Measurements from ENCODE around the gene CD63. TPM values are rescaled to one million over a fixed set of nuclear protein-coding genes. Genes with fewer than 3 reads are reported as not detected.

CD63 gene
- total RNA-seq, 2 donors from 2014 or later = 341 to 511 TPM

- DNase-seq (no peak), ATAC-seq (no peak)
- WGBS, 2 donors = 78 to 79% methylated on average over 8 of the region's 8 CpGs
- Histone ChIP-seq H3K27me3 (no peaks in the 10 kb centered on the region), H3K4me1 (no peaks in the 10 kb centered on the region), H3K9me3 (no peaks in the 10 kb centered on the region), H3K4me3 (no peak overlapping the region), H3K36me3 (replicated peaks in 1 of 2; ENCODE audit: insufficient read depth in 1 of 2, low read depth in 2 of 2) (no peaks in the 10 kb centered on the region), H3K27ac (no peak overlapping the region)
- no peak for TF ChIP-seq POLR2A (IDR thresholded peaks at IDR 0.05)
- TF ChIP-seq CTCF (IDR thresholded peaks at IDR 0.05) = no peak
- intact Hi-C loops (cut with DNase I) = no loop called here
Observed at GRCh38 chr12:55675666-55676065, 53.1 kb downstream of the CD63 start.

Small RNA genes lying within 50 kb of the gene (small RNA-seq; reads per million reads assigned to genes)
- gene AC009779.1 (not detected), gene RF00017 (not detected)

Other genes starting within 250 kb of the CD63 start
- gene OR6C68, start 236.6 kb downstream of the CD63 start, total RNA-seq = not detected
- not detected for gene OR6C4, start 179.4 kb downstream of the CD63 start, total RNA-seq
- not detected for gene OR2AP1, start 156.5 kb downstream of the CD63 start, total RNA-seq
- not detected for gene OR10P1, start 92.1 kb downstream of the CD63 start, total RNA-seq
- 10 to 100 TPM; 11.4 to 52.1 TPM for gene ITGA7, start 21.1 kb downstream of the CD63 start, total RNA-seq
- gene BLOC1S1, start 13.0 kb downstream of the CD63 start, total RNA-seq = 100 to 1,000 TPM in 1 of 2 donors, 10 to 100 TPM in 1; 86.1 to 105 TPM
- 10 to 100 TPM in 1 of 2 donors, 1 to 10 TPM in 1; 4.2 to 20.4 TPM for gene RDH5, start 8.6 kb downstream of the CD63 start, total RNA-seq
- under 1 TPM; 0.33 to 0.78 TPM for gene GDF11, start 14.1 kb upstream of the CD63 start, total RNA-seq
- 10 to 100 TPM; 23.1 to 51.7 TPM for gene SARNP, start 88.7 kb upstream of the CD63 start, total RNA-seq
- 10 to 100 TPM in 1 of 2 donors, 1 to 10 TPM in 1; 6.0 to 12.5 TPM for gene ORMDL2, start 89.0 kb upstream of the CD63 start, total RNA-seq
- 10 to 100 TPM; 20.2 to 34.3 TPM for gene DNAJC14, start 100.6 kb upstream of the CD63 start, total RNA-seq
- gene MMP19, start 113.9 kb upstream of the CD63 start, total RNA-seq = 10 to 100 TPM in 1 of 2 donors, 1 to 10 TPM in 1; 3.4 to 23.4 TPM
- gene PYM1, start 198.9 kb upstream of the CD63 start, total RNA-seq = 10 to 100 TPM; 21.5 to 26.0 TPM
- 100 to 1,000 TPM in 1 of 2 donors, 10 to 100 TPM in 1; 33.3 to 128 TPM for gene DGKA, start 202.2 kb upstream of the CD63 start, total RNA-seq
- gene PMEL, start 237.0 kb upstream of the CD63 start, total RNA-seq = 1 to 10 TPM; 1.6 to 2.6 TPM
- gene CDK2, start 237.8 kb upstream of the CD63 start, total RNA-seq = 10 to 100 TPM in 1 of 2 donors, 1 to 10 TPM in 1; 8.8 to 12.5 TPM
- 10 to 100 TPM; 28.3 to 33.9 TPM for gene RAB5B, start 245.1 kb upstream of the CD63 start, total RNA-seq

Data from body of pancreas (tissue), 4 donors.